Measurements from ENCODE around the gene HAS3.
"Not testable (repeated sequence)": the region's sequence is repeated elsewhere in the genome, so short reads cannot be mapped to it uniquely, and the experiment has no call there.

HAS3 gene

GRCh38 chr16:69145658-69146057, 40.2 kb downstream of the HAS3 start:
- DNase-seq, result no peak

GRCh38 chr16:69149621-69150020, 44.2 kb downstream of the HAS3 start:
- not testable (repeated sequence) for DNase-seq

GRCh38 chr16:69150146-69150865, 44.9 kb downstream of the HAS3 start:
- no peak for DNase-seq

GRCh38 chr16:69157196-69157595, 51.7 kb downstream of the HAS3 start:
- no peak for DNase-seq

DNA sequence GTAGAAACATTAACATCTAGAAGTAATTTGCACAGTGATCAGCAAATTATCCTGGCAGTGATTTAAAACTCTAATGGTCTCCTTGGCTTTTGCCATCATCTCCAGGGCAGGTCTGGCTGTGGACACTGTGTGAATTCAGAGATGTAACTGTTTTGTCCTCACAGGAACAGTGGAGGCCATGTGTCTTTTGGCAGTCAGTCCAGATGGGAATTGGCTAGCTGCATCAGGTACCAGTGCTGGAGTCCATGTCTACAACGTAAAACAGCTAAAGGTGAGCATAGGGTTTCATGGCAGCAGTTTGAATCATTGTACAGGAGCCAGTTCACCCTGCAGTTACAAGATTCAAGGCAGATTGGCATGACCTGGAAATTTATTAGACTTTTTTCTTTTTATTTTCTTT, 54.7 kb downstream of the HAS3 start:
- no peak for DNase-seq

DNA sequence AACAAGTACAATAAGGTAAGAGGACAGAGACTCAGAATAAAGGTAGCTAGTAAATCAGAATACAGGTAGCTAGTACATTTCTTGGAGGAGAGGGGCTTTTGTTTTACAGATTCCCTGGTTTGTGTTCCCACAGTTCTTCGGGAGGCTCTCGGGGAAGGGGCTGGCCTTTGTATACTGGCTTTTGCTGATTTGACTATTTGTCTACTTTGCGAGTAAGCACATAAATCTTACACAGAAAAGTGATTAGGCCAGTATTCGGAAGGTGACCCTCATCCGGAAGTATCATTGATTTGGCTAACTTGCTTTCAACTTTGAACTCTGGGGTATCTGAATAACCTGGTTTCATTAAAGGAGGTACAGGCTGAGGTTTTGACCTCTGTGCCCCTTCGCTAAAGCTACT, 60.1 kb downstream of the HAS3 start:
- no peak for DNase-seq

GRCh38 chr16:69166221-69166833, 60.9 kb downstream of the HAS3 start:
- DNase-seq, result no peak

DNA sequence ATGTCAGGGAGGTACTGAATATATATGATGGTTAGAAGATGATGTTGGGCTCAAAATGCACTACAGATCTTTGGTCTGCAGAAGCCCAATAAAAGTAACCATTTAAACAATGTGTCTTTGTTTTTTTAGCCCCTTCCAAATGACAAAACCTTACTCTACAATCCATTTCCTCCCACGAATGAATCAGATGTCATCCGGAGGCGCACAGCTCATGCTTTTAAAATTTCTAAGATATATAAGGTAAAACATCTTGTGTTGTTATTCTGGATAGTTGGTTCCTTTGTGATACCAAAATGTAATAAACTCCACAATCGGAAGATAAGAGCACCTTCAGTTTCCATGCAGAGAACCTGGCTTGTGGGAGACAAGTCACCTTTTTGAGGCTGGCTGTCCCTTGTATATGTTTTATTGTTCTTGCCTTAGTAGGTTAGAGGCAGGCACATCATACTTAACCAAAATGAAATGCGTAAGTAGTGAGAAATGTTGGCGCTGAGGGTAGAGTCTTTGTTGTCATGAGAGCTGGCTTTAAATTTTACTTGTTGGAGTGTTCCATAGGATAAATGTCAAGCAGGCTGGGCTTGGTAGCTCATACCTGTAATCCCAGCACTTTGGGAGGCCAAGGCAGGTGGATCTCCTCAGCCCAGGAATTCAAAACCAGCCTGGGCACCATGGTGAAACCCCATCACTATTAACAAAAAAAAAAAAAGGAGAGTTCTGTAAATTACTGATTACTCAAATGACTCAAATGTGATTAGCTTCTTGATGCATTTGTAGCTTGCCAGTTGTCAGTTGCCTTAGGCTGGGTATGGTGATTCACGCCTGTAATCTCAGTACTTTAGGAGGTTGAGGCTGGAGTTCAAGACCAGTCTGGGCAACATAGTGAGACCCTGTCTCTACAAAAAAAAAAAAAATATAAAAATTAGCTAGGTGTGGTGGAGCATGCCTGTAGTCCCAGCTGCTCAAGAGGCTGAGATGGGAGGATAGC, 61.8 kb downstream of the HAS3 start:
- no peak for DNase-seq
